Activated T-cell treated with anti-CD3 and anti-CD28 coated beads, Interleukin-2, amount 50 U/mL, for 72 hours (primary cell): Measurements from ENCODE around the gene PI4KA. TPM values are rescaled to one million over a fixed set of nuclear protein-coding genes. Genes with fewer than 3 reads are reported as not detected.
"Not testable (repeated sequence)": the region's sequence is repeated elsewhere in the genome, so short reads cannot be mapped to it uniquely, and the experiment has no call there.

Experiments used
- ATAC-seq, 2 donors: fragments of 150-1000 bp; cut with Tn5 transposase; replicated peaks in 1 of 2; 2 replicates each; pipeline ENCODE4 v1.10.0; 2021; ENCODE audit warnings: moderate library complexity in 2 of 2, mild to moderate bottlenecking in 1 of 2
- DNase-seq, 2 donors: peaks; one replicate each; pipeline ENCODE4 v3.0.0; 2021 to 2022; ENCODE audit warnings: mixed read lengths in 1 of 2
- H3K27ac Mint-ChIP-seq: one replicate; pipeline ENCODE4 v1.8.0; 2022; ENCODE audit warnings: mild to moderate bottlenecking, moderate library complexity, mixed read lengths
- H3K27me3 Mint-ChIP-seq: one replicate; pipeline ENCODE4 v1.8.0; 2022; ENCODE audit warnings: low read depth, mixed read lengths
- H3K36me3 Mint-ChIP-seq, 2 donors: one replicate each; pipeline ENCODE4 v1.8.0; 2022; ENCODE audit warnings: mixed read lengths in 2 of 2, mild to moderate bottlenecking in 1 of 2; ENCODE audit not compliant: insufficient read depth in 2 of 2
- H3K4me1 Mint-ChIP-seq: one replicate; pipeline ENCODE4 v1.8.0; 2022; ENCODE audit warnings: low read depth, mixed read lengths
- H3K4me3 Mint-ChIP-seq, 2 donors: one replicate each; pipeline ENCODE4 v1.8.0; 2022; ENCODE audit warnings: mild to moderate bottlenecking in 2 of 2, mixed read lengths in 2 of 2, moderate library complexity in 2 of 2
- H3K9me3 Mint-ChIP-seq, 2 donors: one replicate each; pipeline ENCODE4 v1.8.0; 2022; ENCODE audit warnings: mixed read lengths in 2 of 2
- total RNA-seq, 2 donors: library from RNA; stranded (reverse); gene quantifications; one replicate each; pipeline ENCODE4 v1.2.3, GENCODE V29; 2022

PI4KA gene
- total RNA-seq, 2 donors from 2014 or later = 60.4 to 63.1 TPM

GRCh38 chr22:20702546-20703413 is 155.8 kb downstream of the PI4KA start:
- H3K4me3 Mint-ChIP-seq = peak overlapping the region; percentile 96 to 97
- H3K27me3 Mint-ChIP-seq = peaks cover 12% of the 10 kb centered on the region
- ATAC-seq = peak; percentile 82 to 83

GRCh38 chr22:20702175-20702545 is 156.5 kb downstream of the PI4KA start:
- H3K9me3 Mint-ChIP-seq, H3K36me3 Mint-ChIP-seq: not testable (repeated sequence)
- Mint-ChIP-seq H3K4me3 (peak overlapping the region; percentile 96 to 97), H3K27ac (peak overlapping the region; percentile 42), H3K27me3 (peaks cover 12% of the 10 kb centered on the region), H3K4me1 (peaks cover 21% of the 10 kb centered on the region)
- peak; percentile 8 to 12 for ATAC-seq
- DNase-seq = peak; percentile 26 to 27

More at GRCh38 chr22:20702546-20703413, 155.8 kb downstream of the PI4KA start:
- H3K4me1 Mint-ChIP-seq = peaks cover 21% of the 10 kb centered on the region
- H3K9me3 Mint-ChIP-seq, H3K36me3 Mint-ChIP-seq: not testable (repeated sequence)
- DNase-seq = peak; percentile 97 to 98
- peak overlapping the region; percentile 92 for H3K27ac Mint-ChIP-seq

- Mint-ChIP-seq H3K4me1 (peaks cover 21% of the 10 kb centered on the region), H3K4me3 (peak overlapping the region; percentile 96 to 97), H3K27me3 (peaks cover 12% of the 10 kb centered on the region)
- H3K27ac Mint-ChIP-seq, H3K9me3 Mint-ChIP-seq, H3K36me3 Mint-ChIP-seq: not testable (repeated sequence)
- ATAC-seq (peak; percentile 5 to 8), DNase-seq (peak; percentile 10 to 42)
Measured at GRCh38 chr22:20701680-20702136, 156.9 kb downstream of the PI4KA start.

GRCh38 chr22:20700347-20700746 is 158.3 kb downstream of the PI4KA start:
- not testable (repeated sequence) for H3K27ac Mint-ChIP-seq, ATAC-seq, H3K9me3 Mint-ChIP-seq, H3K4me3 Mint-ChIP-seq, H3K36me3 Mint-ChIP-seq, DNase-seq
- Mint-ChIP-seq H3K27me3 (peaks cover 12% of the 10 kb centered on the region), H3K4me1 (peaks cover 21% of the 10 kb centered on the region)

- H3K4me1 Mint-ChIP-seq = peaks cover 16% of the 10 kb centered on the region
- not testable (repeated sequence) for H3K27ac Mint-ChIP-seq, ATAC-seq, H3K27me3 Mint-ChIP-seq, DNase-seq, H3K9me3 Mint-ChIP-seq, H3K36me3 Mint-ChIP-seq
- H3K4me3 Mint-ChIP-seq = peak overlapping the region in 1 of 2 donors; percentile 32
Measured at GRCh38 chr22:20699856-20700255, 158.8 kb downstream of the PI4KA start.

- DNase-seq = peak; percentile 46 to 80
- H3K27me3 Mint-ChIP-seq = not testable (repeated sequence)
Measured at GRCh38 chr22:20697481-20698113, 161.0 kb downstream of the PI4KA start.

GRCh38 chr22:20696056-20696455 is 162.6 kb downstream of the PI4KA start:
- DNase-seq, H3K27me3 Mint-ChIP-seq, H3K27ac Mint-ChIP-seq, ATAC-seq, H3K4me3 Mint-ChIP-seq, H3K36me3 Mint-ChIP-seq, H3K9me3 Mint-ChIP-seq, H3K4me1 Mint-ChIP-seq: not testable (repeated sequence)

More at GRCh38 chr22:20697481-20698113, 161.0 kb downstream of the PI4KA start:
- H3K36me3 Mint-ChIP-seq, H3K9me3 Mint-ChIP-seq, H3K27ac Mint-ChIP-seq: not testable (repeated sequence)
- peak in 1 of 2 donors; percentile 48 for ATAC-seq
- peaks cover 11% of the 10 kb centered on the region for H3K4me1 Mint-ChIP-seq
- H3K4me3 Mint-ChIP-seq = peak overlapping the region in 1 of 2 donors; percentile 22

- H3K36me3 Mint-ChIP-seq, DNase-seq, H3K27ac Mint-ChIP-seq, ATAC-seq, H3K27me3 Mint-ChIP-seq, H3K4me1 Mint-ChIP-seq, H3K9me3 Mint-ChIP-seq: not testable (repeated sequence)
- H3K4me3 Mint-ChIP-seq = peak overlapping the region in 1 of 2 donors; percentile 57
Measured at GRCh38 chr22:20695205-20695604, 163.4 kb downstream of the PI4KA start.

GRCh38 chr22:20694256-20694655 is 164.4 kb downstream of the PI4KA start:
- ATAC-seq, H3K9me3 Mint-ChIP-seq, H3K27me3 Mint-ChIP-seq, DNase-seq, H3K36me3 Mint-ChIP-seq, H3K4me3 Mint-ChIP-seq, H3K27ac Mint-ChIP-seq, H3K4me1 Mint-ChIP-seq: not testable (repeated sequence)

GRCh38 chr22:20692926-20693325 is 165.7 kb downstream of the PI4KA start:
- not testable (repeated sequence) for H3K4me3 Mint-ChIP-seq, DNase-seq, H3K27ac Mint-ChIP-seq, H3K4me1 Mint-ChIP-seq, H3K36me3 Mint-ChIP-seq, H3K27me3 Mint-ChIP-seq, H3K9me3 Mint-ChIP-seq, ATAC-seq

GRCh38 chr22:20690586-20691317 is 167.9 kb downstream of the PI4KA start:
- not testable (repeated sequence) for ATAC-seq, H3K4me1 Mint-ChIP-seq, H3K27ac Mint-ChIP-seq, H3K36me3 Mint-ChIP-seq, H3K9me3 Mint-ChIP-seq, DNase-seq, H3K4me3 Mint-ChIP-seq, H3K27me3 Mint-ChIP-seq

- H3K4me3 Mint-ChIP-seq, H3K4me1 Mint-ChIP-seq, H3K36me3 Mint-ChIP-seq: not testable (repeated sequence)
Measured at GRCh38 chr22:20687356-20688172, 171.0 kb downstream of the PI4KA start.

More at GRCh38 chr22:20687356-20688172, 171.0 kb downstream of the PI4KA start:
- not testable (repeated sequence) for H3K9me3 Mint-ChIP-seq, H3K27me3 Mint-ChIP-seq, ATAC-seq, H3K27ac Mint-ChIP-seq, DNase-seq
